Type B pancreatic cell (in vitro differentiated cells): Measurements from ENCODE around the gene COPS7A. TPM values are rescaled to one million over a fixed set of nuclear protein-coding genes. Genes with fewer than 3 reads are reported as not detected.

Source experiments
- DNase-seq: peaks from one replicate; pipeline ENCODE4 v3.0.0; 2021; ENCODE audit warnings: mixed read lengths; ENCODE audit not compliant: unreplicated experiment; ENCODE audit errors: extremely low spot score
- H3K27ac Mint-ChIP-seq: 2 replicates; pipeline ENCODE4 v1.8.0; 2021; ENCODE audit warnings: mild to moderate bottlenecking, mixed read lengths
- H3K27me3 Mint-ChIP-seq: 2 replicates; pipeline ENCODE4 v1.8.0; 2021; ENCODE audit warnings: mixed read lengths
- H3K36me3 Mint-ChIP-seq: 2 replicates; pipeline ENCODE4 v1.8.0; 2021; ENCODE audit warnings: mixed read lengths
- H3K4me1 Mint-ChIP-seq: one replicate; pipeline ENCODE4 v1.8.0; 2021; ENCODE audit warnings: mixed read lengths; ENCODE audit not compliant: unreplicated experiment
- H3K4me3 Mint-ChIP-seq: 2 replicates; pipeline ENCODE4 v1.8.0; 2021; ENCODE audit warnings: mild to moderate bottlenecking, mixed read lengths
- H3K9me3 Mint-ChIP-seq: 2 replicates; pipeline ENCODE4 v1.8.0; 2021; ENCODE audit warnings: mixed read lengths
- total RNA-seq: library from RNA; stranded (reverse); gene quantifications from 2 replicates; pipeline ENCODE4 v1.2.1, GENCODE V29; 2021; ENCODE audit warnings: low replicate concordance
- TF ChIP-seq, protein P1 (sequence below): fragments of 200-600 bp; sonication (generic); conservative IDR thresholded peaks from 2 replicates; pipeline ENCODE4 v1.5.0; 2021; ENCODE audit warnings: antibody characterized with exemption, mild to moderate bottlenecking

COPS7A gene
- total RNA-seq, 1 donor from 2014 or later, result 35.4 TPM

GRCh38 chr12:6775185-6776174 lies 51.6 kb downstream of the COPS7A start:
- peaks cover 80% of the 10 kb centered on the region for H3K27me3 Mint-ChIP-seq
- DNase-seq, result no peak
- peaks cover 23% of the 10 kb centered on the region for H3K36me3 Mint-ChIP-seq
- H3K9me3 Mint-ChIP-seq, result no peaks in the 10 kb centered on the region
- peaks cover 27% of the 10 kb centered on the region for H3K4me1 Mint-ChIP-seq
- H3K27ac Mint-ChIP-seq, result no peak overlapping the region
- peak overlapping the region; percentile 40 for H3K4me3 Mint-ChIP-seq
- TF ChIP-seq, protein P1, sequence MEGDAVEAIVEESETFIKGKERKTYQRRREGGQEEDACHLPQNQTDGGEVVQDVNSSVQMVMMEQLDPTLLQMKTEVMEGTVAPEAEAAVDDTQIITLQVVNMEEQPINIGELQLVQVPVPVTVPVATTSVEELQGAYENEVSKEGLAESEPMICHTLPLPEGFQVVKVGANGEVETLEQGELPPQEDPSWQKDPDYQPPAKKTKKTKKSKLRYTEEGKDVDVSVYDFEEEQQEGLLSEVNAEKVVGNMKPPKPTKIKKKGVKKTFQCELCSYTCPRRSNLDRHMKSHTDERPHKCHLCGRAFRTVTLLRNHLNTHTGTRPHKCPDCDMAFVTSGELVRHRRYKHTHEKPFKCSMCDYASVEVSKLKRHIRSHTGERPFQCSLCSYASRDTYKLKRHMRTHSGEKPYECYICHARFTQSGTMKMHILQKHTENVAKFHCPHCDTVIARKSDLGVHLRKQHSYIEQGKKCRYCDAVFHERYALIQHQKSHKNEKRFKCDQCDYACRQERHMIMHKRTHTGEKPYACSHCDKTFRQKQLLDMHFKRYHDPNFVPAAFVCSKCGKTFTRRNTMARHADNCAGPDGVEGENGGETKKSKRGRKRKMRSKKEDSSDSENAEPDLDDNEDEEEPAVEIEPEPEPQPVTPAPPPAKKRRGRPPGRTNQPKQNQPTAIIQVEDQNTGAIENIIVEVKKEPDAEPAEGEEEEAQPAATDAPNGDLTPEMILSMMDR, result no peak

GRCh38 chr12:6777386-6777785 lies 53.5 kb downstream of the COPS7A start:
- TF ChIP-seq, protein P1, result no peak
- peaks cover 69% of the 10 kb centered on the region for H3K27me3 Mint-ChIP-seq
- DNase-seq, result no peak
- H3K4me1 Mint-ChIP-seq, result peaks cover 21% of the 10 kb centered on the region
- H3K27ac Mint-ChIP-seq, result no peak overlapping the region
- peaks cover 14% of the 10 kb centered on the region for H3K36me3 Mint-ChIP-seq
- H3K4me3 Mint-ChIP-seq, result no peak overlapping the region
- H3K9me3 Mint-ChIP-seq, result no peaks in the 10 kb centered on the region

- peak overlapping the region; percentile 90 for H3K27ac Mint-ChIP-seq
- peaks cover 14% of the 10 kb centered on the region for H3K36me3 Mint-ChIP-seq
- no peak for DNase-seq
- H3K4me1 Mint-ChIP-seq, result peaks cover 20% of the 10 kb centered on the region
- TF ChIP-seq, protein P1, result no peak
- H3K9me3 Mint-ChIP-seq, result no peaks in the 10 kb centered on the region
- peaks cover 61% of the 10 kb centered on the region for H3K27me3 Mint-ChIP-seq
- H3K4me3 Mint-ChIP-seq, result peak overlapping the region; percentile 93
Measured at GRCh38 chr12:6778217-6778573, 54.3 kb downstream of the COPS7A start.

DNA sequence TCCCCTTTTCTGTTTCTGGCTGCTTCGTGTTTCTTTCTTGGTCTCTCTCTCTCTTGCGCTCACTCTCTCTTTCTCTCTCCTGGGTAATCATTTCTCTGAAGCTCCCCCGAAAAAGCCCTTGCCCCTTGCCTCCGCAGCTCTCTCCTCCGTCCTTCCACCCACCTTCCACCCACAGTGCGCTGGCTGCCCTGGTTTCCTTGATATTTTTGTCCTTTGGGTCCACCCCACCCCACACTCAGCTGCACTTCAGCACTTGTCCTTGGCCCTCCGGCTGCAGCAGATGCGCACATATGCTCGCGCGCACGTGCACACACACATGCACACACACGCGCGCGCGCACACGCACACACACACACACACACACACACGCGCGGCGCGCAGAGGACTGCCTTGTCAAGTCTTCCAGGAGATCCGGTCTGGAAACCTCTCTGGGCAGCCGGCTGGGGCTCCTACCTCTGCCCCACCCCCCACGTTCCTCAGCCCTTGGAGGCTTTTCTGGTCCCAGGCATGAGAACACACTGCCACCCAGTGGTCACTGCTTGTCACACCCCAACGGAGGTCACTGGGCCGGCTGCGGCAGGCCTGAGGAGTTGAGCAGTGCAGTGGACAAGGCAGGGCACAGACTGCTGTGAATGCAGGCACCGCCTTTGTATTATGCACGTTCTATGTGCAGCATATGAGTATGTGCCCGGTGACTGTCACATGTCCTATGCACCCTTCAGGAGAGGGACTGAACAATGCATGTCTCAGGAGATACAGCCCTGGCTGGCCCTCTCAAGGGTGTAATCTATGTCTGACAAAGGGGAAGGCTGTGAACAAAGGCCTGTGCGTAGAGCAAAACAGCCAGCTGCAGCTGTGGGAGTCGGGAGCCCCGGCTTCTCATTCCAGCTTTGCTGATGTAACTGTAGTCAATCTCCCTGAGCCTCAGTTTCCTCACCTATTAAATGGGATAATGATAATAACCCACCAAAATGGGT lies 55.0 kb downstream of the COPS7A start:
- TF ChIP-seq, protein P1, result peak; percentile 98
- Mint-ChIP-seq H3K27ac (peak overlapping the region; percentile 90), H3K36me3 (peaks cover 14% of the 10 kb centered on the region), H3K4me3 (peak overlapping the region; percentile 93), H3K4me1 (peaks cover 17% of the 10 kb centered on the region), H3K27me3 (peaks cover 61% of the 10 kb centered on the region), H3K9me3 (no peaks in the 10 kb centered on the region)
- DNase-seq, result peak; percentile 95

DNA sequence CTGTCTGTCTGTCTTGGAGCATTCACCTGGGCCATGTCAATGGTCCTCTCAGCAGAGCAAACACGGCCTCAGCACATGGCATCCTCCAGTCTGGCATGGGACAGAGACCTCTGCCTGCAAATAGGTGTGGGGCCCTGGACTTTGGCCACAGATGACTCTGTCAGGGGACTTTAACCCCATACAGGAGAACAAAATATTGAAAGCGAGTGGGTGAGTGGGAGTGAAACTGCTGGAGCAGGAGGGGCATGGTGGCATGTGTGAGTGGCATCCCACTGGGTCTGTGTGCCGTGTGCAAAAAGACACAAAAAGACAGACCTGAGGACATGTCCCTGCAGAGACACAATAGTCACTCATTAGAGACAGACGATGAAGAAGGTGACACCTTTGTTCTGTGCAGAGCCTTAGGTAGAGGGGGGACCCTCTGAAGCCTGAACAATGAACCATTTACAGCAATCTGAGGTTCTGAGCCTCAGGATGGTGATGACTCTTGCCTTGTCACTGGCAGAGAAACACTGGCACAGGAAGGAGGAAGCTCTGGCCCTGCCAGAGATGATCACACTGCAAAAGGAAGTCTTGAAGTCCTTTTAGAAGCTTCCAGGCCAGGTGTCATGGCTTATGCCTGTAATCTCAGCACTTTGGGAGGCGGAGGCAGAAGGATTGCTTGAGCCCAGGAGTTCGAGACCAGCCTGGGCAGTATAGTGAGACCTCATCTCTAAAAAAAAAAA lies 56.0 kb downstream of the COPS7A start:
- H3K27ac Mint-ChIP-seq, result peak overlapping the region; percentile 42
- TF ChIP-seq, protein P1, result no peak
- no peaks in the 10 kb centered on the region for H3K9me3 Mint-ChIP-seq
- peaks cover 17% of the 10 kb centered on the region for H3K4me1 Mint-ChIP-seq
- no peak overlapping the region for H3K4me3 Mint-ChIP-seq
- DNase-seq, result no peak
- peaks cover 51% of the 10 kb centered on the region for H3K27me3 Mint-ChIP-seq
- peaks cover 10% of the 10 kb centered on the region for H3K36me3 Mint-ChIP-seq
